OCI-LY7 (cell line): ENCODE measurements around the gene TBC1D21.

Experiments used
- CTCF ChIP-seq: fragments of 200-600 bp; sonication (generic); conservative IDR thresholded peaks from 2 replicates; pipeline ENCODE4 v1.5.1; 2014; ENCODE audit warnings: mild to moderate bottlenecking, antibody characterized with exemption, low read length, moderate library complexity, mixed read lengths
- EZH2phosphoT487 ChIP-seq: fragments of 200-600 bp; sonication (generic); IDR thresholded peaks from 2 replicates; pipeline ENCODE4 v1.6.1; 2018; ENCODE audit warnings: low read depth, borderline replicate concordance, mild to moderate bottlenecking, mixed run types, antibody characterized with exemption, low read length, moderate library complexity, mixed read lengths

GRCh38 chr15:73925848-73926218, 52.5 kb downstream of the TBC1D21 start:
- TF ChIP-seq CTCF (no peak), EZH2phosphoT487 (no peak)
